Tongue (tissue), 2 donors: Measurements from ENCODE around the gene SLC41A1. TPM values are rescaled to one million over a fixed set of nuclear protein-coding genes. Genes with fewer than 3 reads are reported as not detected.
A peak's percentile ranks its signal among the peaks of the same experiment; 100 is the strongest.

Experiments
- DNase-seq: peaks from one replicate; pipeline ENCODE4 v3.0.0-alpha.2; 2015
- total RNA-seq: library from RNA; depleted of rRNA; stranded (reverse); fragments of >200 nt; gene quantifications from one replicate; pipeline ENCODE4 v1.2.3, GENCODE V29; 2014

SLC41A1 gene
- total RNA-seq, 1 donor from 2014 or later, result 43.6 TPM

DNA sequence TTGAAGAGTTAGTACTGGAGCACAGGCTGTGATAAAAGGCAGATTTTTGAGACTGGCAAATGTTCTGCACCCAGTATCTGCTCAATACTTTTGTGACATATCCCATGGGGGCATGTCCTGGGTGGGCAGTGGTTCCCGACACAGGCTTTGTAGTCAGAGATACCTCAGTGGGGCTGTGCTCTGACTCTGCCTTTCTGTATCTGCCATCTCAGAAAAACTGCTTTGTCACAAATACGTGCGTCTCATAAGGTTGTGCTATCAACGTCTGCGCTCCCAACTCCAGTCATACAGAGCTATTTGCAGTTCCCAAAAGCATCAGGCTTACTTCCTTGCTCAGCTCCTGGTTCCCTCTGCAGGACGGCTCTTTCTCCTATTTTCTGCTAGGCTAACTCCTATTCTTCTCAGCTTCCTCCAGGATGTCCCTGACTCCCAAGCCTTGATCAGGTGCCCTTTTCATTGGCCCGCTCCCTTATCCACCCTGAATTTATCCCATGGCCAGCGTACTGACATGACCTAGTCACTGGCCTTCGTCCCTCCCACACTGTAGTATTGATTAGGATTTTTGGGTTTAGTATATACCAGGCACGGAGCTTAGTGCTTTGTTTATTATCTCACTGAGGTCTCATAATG lies 25.6 kb downstream of the SLC41A1 start:
- no peak for DNase-seq

DNA sequence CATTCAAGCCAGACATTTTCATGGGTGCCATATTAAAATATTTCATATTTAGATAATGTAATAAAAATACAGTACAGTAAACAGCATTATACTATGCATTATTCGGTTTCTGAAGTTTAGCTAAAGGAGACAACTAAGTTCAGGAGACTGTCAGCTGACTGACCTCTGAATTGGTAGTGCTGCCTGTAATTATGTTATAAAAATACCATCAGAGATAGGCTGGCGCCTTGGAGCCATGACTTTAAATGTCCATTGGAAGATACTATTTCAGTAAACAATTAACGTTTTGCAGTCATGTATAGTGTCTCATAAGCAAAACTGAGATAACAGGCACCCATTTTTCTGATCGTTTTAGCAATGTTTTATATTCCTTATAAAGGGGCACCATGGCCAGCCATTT lies 26.4 kb downstream of the SLC41A1 start:
- no peak for DNase-seq

DNA sequence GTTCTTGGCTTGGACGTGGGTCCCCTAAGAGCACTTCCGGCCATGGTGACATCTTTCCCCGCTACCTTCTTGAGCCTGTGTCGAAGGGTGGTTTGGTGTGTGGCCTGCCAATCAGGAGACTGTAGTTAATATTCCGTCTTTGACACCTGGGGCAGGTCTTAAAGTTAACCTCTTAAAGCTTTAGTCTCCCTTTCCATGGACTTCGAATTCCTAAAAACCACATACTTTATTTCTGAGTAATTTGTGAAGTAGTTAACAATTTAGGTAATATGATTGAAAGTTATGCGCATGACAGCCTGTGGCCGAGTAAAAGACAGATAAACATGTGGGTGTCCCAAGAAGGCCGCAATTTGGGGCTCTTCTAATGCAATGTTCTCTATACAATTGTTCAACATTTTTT lies 27.6 kb downstream of the SLC41A1 start:
- DNase-seq, result no peak

DNA sequence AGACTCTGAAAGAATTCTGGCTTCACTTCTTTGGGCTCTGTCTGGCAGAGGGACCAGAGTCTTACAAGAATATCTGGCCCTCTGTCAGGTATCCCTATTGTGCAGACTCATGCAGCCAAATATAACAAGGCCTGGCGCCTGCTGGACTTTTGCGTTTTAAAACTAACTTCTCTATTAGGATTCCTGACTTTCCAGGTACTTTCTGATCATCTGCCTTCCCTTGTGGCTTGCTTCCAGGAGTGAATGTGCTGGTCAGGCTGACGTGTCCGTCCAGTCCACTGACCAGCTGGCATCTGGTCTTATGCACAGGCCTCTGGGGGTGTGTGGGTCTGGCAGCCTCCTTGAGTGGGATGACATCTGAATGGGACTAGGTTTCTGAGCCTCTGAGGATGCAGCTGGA lies 29.1 kb downstream of the SLC41A1 start:
- peak; percentile 15 for DNase-seq

DNA sequence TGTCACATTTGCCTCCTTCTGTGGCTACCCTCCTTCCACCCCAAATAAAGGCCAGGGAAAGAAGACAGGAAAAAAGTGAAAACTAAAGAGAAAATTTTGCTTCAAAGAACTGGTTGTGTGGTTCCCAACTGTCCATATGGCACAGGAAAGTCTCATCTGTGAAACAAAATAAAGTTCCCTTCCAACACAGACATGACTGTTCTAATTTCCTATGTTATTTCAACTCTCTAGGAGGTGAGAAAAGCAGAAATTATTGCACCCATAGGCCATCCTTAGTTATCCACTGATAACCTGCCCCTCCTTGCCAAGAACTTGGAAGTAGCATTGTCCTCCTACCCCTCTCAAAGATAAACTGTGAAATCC lies 29.6 kb downstream of the SLC41A1 start:
- no peak for DNase-seq

DNA sequence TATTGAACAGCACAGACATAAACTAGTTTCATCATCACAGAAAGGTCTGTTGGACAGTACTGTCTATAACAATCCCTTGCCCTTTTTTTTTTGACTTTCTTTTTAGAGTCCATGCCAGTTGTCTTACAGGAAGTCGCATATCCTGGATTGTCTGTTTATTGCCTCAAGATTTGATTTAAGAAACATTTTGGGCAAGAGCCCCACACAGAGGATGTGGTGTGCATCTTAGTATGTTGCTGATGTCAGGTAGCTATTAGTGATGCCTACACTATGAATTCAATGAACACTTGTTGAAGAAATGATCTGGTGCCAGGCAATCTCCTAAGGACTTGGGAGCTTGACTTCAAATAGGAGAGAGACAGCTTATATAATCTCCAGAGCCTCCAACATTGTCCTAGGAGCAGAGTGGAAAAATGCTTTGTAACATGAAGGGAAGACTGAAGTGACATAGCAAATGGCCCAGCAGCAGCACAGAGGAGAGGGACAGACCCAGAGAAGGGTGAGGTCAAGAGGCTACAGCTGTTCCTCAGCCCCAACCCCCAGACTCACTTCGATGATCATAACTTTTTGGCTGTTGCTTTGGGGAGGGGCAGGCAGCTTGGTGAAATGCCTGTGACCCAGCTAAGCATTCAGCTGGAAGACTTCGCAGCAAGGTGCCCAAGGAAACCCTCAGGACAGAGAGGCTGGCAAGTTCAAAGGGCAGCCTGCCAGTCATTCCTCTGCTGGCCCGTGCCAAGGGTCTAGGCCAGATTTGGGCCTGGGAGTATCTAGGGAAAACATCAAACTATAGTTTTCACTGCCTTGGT lies 30.2 kb downstream of the SLC41A1 start:
- DNase-seq, result no peak

DNA sequence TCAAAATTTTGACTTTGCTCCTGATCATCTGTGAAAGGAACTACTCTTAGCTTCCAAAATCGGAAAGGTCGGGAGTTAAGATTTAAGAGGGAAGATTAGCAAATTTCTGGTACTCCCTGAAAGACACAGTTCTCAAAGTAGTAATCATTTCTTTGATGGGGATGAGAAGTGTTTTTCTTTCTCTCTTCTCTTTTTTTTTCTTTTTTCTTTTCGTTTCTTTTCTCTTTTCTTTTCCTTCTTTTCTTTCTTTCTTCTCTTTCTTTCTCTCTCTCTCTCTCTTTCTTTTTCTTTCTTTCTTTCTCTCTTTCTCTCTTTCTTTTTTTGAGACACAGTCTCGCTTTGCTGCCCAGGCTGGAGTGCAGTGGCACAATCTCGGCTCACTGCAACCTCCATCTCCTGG lies 32.7 kb downstream of the SLC41A1 start:
- no peak for DNase-seq

DNA sequence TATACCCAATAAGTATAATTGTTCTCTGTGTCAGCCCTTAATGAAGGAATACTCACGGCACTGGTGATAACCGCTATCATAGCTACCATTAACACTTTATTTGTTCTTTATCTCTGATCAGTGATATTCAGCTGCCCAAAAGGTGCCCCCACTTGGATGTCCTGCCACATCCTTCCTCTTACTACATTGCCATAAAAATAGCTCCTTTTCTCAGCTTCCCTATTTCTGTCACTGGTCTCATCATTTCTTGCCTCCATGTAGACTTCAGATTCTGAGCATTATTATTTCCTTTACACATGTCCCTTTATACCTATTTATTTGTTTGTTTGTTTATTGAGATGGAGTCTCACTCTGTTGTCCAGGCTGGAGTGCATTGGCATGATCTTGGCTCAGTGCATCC lies 35.0 kb downstream of the SLC41A1 start:
- DNase-seq, result no peak

DNA sequence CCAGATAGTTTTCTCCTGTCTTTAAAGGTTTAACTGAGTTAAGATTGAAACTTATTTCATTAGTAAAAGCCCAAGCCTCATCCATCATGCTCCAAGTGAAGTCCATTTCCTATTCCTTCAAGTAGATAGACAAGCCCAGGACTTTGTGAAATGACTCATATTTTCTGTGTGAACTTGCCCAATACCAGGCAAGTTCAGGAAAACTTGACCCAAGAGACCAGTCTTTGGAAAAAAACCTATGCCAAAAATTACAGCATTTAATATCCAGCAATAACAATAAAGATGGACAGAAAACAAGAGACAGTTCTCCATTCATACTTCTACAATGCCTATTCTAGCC lies 37.3 kb downstream of the SLC41A1 start:
- DNase-seq, result no peak

DNA sequence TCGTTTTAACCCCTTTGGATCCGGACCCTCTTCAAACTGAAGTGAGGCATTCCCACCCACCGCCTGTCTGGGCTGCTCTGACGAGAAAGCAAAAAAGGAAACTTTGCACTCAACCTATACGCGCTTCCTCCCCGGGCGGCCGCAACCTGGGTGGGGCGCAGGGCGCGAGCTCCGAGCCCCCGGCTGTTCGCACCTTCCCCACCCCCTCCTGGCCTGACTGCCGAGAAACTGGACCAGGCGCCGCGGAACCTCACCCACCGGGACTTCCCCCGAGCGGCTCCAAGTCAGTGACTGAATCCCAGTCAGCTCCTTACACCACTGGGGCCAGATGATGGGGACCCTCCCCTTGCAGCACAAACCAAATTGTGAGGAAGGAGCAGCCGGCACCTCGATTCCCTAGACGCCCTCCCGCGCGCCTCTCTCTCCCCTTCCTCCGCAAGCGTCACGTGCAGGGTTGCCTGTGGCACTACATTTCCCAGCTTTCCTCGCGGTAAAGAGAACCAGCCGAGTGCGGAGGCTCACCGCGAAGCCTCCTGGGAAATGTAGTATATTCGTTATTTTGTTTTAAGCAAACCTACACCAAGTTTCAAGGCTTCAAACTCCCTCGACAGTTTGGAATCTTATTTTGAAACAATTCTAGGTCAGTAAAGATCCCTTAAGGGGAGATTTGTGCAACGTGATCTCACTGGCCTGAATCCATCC lies 37.8 kb downstream of the SLC41A1 start, which contains the start of gene RAB29:
TSS of gene RAB29 (minus strand) at position 468 of the 702 bp plus-strand sequence. CDS start 526 bp downstream, outside the sequence.
- peak; percentile 90 for DNase-seq

DNA sequence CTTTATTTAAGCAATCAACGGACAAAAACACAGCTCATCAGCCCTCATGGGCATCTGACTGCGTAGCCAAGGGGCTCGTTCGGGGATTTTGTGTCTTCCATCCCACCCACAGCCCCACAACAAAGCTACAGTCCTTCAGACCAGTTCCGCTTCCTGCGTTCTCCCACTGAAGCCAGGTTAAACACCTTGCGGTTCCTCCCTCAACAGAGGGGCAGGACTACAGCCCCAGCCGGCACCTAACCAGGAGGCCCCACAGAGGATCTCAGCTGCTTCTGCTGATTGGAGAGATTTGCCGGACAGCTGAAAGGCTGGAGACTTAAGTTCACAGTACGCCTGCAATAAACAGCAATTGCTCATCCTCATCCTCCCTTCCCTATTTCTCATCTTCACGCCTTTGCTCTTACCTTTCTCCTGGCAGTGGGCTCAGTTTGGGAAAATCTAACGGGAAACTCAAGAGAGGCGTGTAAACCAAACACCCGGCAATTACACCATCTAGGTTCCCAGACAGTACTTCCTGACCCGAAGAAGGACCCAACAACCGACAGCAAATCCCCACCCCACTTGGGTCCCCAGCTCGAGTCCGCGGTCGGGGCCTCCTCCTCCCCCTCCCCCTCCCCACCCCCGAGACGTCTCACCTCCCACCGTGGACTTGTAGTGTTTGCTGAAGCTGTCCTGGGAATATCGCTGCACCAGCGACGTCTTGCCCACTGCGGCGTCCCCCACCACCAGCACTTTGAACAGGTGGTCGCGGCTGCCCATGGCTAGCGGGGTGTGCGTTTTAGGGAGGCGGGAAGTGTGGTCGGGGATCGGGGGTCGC lies 38.6 kb downstream of the SLC41A1 start:
- peak; percentile 35 for DNase-seq

DNA sequence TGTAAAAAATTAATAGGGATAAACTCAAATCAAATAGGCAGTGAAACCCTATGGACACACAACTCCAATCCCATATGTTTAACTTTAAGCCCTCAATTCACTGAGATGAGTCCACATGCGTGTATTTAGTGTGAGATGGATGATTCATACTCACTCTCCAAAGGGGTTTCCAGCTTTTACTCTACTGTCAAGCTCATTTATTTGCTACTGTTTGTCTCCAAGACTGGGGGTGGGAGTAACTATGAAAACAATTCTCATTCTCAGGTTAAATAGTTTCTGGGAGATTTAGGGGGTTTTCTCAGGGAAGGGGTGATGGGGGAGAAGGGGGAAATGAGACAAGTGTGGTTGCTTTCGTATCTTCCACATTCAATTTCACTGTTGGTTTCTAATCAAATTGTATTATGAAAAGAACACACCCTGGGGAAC lies 40.4 kb downstream of the SLC41A1 start:
- DNase-seq, result no peak

DNA sequence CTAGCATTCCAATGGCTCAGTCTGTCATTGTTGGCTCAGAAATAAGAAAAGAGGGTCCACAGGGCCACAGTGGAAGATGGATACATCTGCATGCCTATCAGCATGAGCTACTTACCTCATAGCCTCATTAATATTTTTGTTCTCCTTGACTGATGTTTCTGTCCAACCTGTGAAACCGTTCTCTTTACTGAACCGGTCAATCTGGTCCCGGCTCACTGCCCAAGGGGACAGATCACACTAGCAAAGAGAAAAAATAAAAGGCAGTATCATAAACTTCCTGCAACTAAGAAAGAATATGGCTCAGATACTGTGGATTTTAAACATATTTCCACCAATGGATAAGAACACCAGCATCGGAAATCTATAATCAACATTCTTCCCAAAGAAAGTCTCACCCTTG lies 42.4 kb downstream of the SLC41A1 start:
- DNase-seq, result no peak

DNA sequence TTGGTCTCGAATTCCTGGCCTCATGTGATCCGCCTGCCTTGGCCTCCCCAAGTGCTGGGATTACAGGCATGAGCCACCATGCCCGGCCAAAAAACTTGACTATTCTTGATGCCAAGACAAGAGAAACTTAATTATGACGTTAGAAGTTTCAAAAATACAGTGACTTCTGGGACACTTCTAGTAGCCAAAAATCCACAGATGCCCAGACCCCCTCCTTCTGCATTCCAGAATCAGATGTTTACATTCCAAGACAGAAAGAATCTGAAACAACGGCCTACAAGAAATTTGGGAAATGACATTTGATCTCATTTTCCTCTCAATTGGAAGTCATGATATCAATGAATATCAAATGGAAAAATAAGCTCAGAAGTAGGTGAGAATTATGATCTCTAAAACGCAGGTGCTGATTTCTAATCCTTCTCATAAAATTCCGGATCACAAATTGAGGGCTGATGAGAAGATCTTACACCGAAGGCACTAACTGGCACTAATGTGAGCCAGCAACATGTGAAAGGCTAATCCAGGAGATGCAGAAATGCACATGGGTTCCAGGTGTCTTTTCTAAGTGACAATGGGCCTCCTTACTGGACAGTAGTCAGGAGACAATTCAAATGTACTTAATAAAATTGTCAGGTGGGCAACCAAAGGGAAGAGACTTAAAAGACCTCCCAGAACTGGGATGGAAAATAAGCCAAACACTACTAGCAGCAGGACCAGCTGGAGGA lies 43.2 kb downstream of the SLC41A1 start:
- DNase-seq, result no peak

DNA sequence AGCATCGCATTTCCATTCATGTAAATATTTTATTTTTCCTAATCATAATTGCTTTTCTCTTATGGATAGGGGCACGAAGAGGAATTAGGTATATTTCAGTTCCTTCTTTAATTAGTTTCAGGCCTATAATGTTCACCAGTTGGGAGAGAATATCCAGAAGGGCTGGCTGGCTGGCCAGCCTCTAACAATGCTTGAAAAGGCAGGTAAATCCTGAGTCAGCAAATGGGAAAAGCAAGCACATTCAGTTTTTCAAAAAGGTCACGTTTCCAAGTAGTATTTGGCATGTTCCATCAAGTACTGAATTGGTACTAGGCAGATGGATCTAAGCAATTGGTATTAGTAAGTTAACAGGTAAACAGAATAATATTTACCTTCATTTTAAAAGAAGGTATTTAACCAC lies 45.8 kb downstream of the SLC41A1 start:
- no peak for DNase-seq

DNA sequence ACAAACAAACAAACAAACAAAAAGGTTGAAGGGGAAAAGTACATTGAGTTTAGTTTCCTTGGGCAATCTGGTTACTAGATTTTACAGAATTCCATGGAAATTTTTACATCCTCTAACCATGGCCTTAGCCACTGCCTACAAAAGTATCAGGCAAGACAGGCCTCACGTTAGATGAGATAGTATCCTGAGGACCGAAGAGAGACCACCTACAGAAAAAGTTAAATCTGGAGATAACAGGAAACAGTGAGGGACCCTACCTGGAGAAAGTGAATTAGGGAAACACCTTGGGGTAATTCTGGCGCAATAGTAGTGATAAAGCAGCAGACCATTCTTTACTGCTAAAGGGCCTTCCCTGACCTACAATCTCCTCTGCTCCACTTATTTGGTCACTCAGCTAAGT lies 46.4 kb downstream of the SLC41A1 start:
- DNase-seq, result no peak

DNA sequence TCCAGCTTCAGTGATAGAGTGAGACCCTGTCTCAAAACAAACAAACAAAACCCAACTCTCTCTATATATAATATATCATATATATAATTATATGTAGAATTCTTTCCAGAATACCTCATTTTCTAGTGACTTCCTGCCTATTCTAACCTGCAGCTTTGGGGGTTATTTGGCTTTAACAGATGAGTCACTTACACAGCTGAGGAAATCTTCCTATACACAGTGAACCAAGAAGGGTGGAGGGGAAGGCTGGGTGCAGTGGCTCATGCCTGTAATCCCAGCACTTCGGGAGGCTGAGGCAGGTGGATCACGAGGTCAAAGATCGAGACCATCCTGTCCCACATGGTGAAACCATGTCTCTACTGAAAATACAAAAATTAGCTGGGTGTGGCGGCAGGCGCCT lies 47.0 kb downstream of the SLC41A1 start:
- no peak for DNase-seq

DNA sequence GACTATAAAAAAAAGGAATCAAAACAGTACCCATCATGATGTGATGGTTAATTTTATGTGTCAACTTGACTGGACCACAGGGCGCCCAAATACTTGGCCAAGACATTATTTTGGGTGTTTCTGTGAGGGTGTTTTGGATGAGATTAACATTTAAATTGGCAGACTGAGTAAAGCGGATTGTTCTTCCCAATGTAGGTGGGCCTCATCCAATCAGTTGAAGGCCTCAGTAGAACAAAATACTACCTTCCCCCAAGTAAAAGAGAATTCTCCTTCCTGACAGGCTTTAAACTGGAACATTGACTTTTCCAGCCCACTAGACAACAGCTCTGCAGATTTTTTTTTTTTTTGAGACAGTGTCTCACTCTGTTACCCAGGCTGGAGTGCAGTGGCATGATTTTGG lies 48.4 kb downstream of the SLC41A1 start:
- DNase-seq, result no peak

DNA sequence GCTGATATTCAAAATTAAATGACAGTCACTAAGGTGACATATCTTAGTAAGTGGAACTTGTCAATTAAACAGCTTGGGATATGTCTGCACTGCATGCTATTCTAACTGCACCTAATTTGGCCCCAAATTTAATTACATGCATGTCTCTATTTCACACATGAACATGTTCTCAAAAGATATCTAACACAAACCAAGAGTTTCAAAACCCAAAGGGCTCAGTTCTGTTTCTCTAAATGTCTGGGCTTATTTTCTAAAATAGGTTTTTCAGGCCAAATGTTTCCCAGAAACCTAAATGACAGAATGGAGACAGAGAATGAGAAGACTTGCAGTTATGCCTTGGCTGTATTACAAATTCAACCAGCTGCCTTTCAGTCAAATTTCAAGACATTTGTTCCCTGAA lies 49.0 kb downstream of the SLC41A1 start:
- DNase-seq, result peak; percentile 30

DNA sequence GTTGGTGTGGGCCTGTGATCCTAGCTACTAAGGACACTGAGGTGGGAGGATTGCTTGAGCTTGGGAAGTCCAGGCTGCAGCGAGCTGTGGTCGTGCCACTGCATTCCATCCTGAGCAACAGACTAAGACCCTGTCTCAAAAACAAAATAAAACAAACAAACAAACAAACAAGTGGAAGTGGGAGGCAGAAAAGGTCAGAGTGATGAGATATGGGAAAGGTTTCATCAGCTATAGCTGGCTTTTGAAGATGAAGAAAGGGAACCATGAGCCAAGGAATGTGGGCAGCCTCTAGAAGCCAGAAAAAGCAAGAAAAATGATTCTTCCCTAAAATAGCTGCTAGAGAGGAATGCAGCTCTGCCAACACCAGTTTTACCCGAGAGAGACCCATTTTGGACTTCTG lies 52.4 kb downstream of the SLC41A1 start:
- no peak for DNase-seq

DNA sequence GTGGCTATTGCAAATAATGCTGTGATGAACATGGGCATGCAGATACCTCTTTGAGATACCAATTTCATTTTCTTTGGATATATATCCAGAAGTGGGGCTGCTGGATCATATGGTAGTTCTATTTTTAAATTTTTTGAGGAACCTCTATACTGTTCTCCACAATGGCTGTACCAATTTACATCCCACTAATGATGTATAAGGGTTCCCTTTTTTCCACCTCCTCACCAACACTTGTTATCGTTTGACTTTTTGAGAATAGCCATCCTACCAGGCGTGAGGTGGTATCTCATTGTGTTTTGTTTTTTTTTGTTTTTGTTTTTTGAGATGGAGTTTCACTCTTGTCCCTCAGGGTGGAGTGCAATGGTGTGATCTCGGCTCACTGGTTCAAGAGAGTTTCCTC lies 56.4 kb downstream of the SLC41A1 start:
- no peak for DNase-seq

DNA sequence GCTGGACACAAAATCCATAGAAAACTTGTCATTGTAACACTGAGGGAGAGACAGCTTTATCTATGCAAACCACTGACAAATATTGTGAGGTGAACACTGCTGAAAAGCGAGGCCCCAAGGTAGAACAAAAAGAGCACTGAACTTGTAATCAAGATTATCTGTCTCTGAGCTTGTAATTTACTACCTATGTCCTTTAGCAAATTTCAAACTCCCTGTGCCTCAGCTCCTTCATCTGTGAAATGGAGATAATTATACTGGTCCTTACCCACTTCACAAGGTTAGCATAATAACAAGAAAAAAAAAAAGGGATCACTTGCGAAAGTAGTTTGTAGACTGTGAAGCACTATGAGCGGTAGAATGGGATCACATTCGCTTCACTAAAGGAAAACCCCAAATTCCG lies 58.1 kb downstream of the SLC41A1 start:
- DNase-seq, result no peak
